ENCODE data around the gene CD36. TPM values are rescaled to one million over a fixed set of nuclear protein-coding genes. Genes with fewer than 3 reads are reported as not detected.

CD36 gene
- total RNA-seq, 4 donors from 2014 or later, result 5.4 to 186 (median 12.1) TPM

DNA sequence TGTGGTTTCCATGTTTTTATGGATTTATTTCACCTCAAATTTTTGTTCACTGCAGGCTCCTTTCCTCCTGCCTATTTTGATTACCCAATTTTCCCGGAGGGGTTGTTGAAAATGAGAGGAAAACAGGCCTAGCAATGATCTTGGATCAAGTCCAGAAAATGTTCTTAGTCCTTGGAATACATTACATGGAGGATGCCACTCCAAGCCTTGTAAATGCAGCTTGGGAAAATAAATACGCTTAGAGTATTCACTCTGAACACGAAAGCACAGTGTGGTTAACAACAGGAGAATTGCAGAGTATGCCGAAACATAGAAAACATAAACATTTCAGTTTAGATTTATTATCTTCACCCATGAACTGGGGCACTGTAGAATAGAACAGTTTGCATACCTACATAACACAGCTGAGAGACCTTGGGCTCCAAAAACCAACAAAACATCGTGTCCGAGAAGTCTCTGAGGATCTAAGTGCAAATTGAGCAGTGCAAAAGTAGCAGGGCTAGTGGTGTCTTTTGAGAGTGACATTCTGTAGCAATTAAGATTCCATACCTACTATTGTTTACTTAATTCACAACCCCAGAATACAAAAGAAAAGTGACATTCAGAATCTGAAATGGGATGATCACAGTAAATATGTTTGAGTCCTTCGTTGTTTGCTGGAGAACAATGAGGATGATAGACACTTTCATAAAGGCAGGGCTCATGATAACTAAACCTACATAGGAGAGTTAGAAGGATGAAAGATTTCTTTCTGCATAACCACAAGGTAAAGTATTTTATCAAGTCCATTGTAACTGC, 7.6 kb upstream of the CD36 start:
- Histone ChIP-seq H3K36me3 (no peaks in the 10 kb centered on the region), H3K27ac (no peak overlapping the region), H3K4me3 (no peak overlapping the region), H3K4me1 (no peaks in the 10 kb centered on the region), H3K9me3 (no peaks in the 10 kb centered on the region), H3K27me3 (no peaks in the 10 kb centered on the region)
- no peak for TF ChIP-seq POLR2A (IDR thresholded peaks at IDR 0.05)
- TF ChIP-seq, protein P1, sequence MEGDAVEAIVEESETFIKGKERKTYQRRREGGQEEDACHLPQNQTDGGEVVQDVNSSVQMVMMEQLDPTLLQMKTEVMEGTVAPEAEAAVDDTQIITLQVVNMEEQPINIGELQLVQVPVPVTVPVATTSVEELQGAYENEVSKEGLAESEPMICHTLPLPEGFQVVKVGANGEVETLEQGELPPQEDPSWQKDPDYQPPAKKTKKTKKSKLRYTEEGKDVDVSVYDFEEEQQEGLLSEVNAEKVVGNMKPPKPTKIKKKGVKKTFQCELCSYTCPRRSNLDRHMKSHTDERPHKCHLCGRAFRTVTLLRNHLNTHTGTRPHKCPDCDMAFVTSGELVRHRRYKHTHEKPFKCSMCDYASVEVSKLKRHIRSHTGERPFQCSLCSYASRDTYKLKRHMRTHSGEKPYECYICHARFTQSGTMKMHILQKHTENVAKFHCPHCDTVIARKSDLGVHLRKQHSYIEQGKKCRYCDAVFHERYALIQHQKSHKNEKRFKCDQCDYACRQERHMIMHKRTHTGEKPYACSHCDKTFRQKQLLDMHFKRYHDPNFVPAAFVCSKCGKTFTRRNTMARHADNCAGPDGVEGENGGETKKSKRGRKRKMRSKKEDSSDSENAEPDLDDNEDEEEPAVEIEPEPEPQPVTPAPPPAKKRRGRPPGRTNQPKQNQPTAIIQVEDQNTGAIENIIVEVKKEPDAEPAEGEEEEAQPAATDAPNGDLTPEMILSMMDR (IDR thresholded peaks at IDR 0.05), result no peak
- intact Hi-C loops (cut with DNase I; ENCODE audit: low total_unique reads), result no loop called here
- no peak for DNase-seq

DNA sequence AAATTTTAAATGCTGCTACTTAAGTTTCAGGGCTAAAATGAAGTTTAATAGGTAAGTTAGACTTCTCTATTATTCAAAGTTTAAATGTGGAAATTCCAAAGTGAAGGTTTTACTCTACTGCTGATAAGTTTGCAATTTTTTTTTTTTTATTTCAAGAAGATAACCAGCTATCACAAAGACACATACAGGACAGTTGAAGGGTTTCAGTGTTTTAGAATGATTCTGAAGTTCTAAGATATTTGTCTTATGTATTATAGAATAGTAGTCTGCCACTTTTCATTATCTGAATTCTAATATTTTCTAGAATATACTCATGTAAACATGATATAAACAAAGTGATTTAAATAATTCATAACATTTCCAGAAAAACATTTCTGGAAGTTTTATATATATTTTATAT, 7.0 kb upstream of the CD36 start:
- no peak for DNase-seq

DNA sequence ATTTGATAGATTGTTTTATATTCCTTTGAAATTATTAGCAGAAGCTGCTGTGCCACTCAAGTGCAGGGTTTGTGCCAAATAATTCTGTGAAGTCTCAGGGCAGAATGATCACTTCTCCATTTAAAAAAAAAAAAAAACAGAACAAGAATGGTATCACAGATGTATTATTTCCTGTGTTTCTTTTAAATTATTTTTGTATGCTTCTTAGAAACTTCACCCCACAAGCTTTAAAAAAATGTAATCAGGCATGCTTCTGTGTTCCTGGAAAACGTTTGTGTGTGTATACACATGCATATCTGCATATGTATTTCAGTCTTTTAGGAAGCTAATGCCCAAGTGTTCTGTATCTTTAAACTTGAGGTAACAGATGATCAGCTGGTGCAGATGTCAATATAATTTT, 6.3 kb upstream of the CD36 start:
- DNase-seq, result no peak
- no peaks in the 10 kb centered on the region for H3K4me1 ChIP-seq
- H3K27ac ChIP-seq, result no peak overlapping the region

More for the DNA sequence above, 7.0 kb upstream of the CD36 start:
- H3K4me1 ChIP-seq, result no peaks in the 10 kb centered on the region
- no peak overlapping the region for H3K4me3 ChIP-seq
- TF ChIP-seq POLR2A (IDR thresholded peaks at IDR 0.05), result no peak
- TF ChIP-seq, protein P1 (IDR thresholded peaks at IDR 0.05), result no peak
- intact Hi-C loops (cut with DNase I; ENCODE audit: low total_unique reads), result no loop called here
- no peak overlapping the region for H3K27ac ChIP-seq
- no peaks in the 10 kb centered on the region for H3K9me3 ChIP-seq
- no peaks in the 10 kb centered on the region for H3K27me3 ChIP-seq
- no peaks in the 10 kb centered on the region for H3K36me3 ChIP-seq

DNA sequence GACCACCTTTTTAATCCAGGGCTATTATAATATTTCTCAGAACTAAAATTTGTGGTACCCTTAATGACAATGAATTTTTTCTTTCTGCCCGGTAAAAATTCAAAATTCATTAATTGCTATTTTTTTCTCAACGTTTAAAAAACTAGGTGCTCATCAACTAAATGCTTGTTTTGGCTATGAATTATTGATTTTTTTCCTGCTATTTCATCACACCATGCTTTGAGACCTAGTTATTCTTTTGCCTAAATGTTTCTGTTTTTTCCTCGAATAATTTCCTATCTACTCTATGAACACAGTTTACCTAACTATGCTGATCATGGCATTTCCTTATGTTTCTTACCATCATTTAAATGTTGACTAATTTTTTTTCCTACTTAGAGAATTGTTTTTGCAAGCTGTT, 5.6 kb upstream of the CD36 start:
- DNase-seq, result no peak
- Histone ChIP-seq H3K4me3 (no peak overlapping the region), H3K27ac (no peak overlapping the region), H3K36me3 (no peaks in the 10 kb centered on the region), H3K9me3 (no peaks in the 10 kb centered on the region), H3K4me1 (no peaks in the 10 kb centered on the region), H3K27me3 (no peaks in the 10 kb centered on the region)
- no peak for TF ChIP-seq POLR2A (IDR thresholded peaks at IDR 0.05)
- TF ChIP-seq, protein P1 (IDR thresholded peaks at IDR 0.05), result no peak
- intact Hi-C loops (cut with DNase I; ENCODE audit: low total_unique reads), result no loop called here

More for the DNA sequence above, 6.3 kb upstream of the CD36 start:
- no peaks in the 10 kb centered on the region for H3K9me3 ChIP-seq
- H3K36me3 ChIP-seq, result no peaks in the 10 kb centered on the region
- intact Hi-C loops (cut with DNase I; ENCODE audit: low total_unique reads), result no loop called here
- no peaks in the 10 kb centered on the region for H3K27me3 ChIP-seq
- H3K4me3 ChIP-seq, result no peak overlapping the region
- TF ChIP-seq POLR2A (IDR thresholded peaks at IDR 0.05), result no peak
- TF ChIP-seq, protein P1 (IDR thresholded peaks at IDR 0.05), result no peak

DNA sequence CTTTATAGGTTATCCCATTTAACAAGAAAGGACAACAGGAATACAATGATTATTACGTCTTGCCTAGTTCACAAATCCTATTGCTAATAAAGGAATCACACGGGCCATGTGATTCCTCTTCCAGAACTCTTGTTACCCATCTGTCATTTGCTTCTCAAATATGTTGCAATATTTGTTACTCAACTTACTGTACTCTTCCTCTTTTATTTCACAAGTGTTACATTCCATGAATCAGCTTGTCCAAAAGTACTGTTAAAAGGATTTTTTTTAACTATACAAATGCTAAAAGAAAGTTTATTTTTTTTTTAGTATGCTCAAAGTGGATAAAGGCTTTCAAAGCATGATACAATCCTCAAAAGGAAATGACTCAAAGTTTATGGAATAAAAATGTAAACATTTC, 3.9 kb upstream of the CD36 start:
- DNase-seq, result no peak
- Histone ChIP-seq H3K4me1 (no peaks in the 10 kb centered on the region), H3K27ac (no peak overlapping the region), H3K36me3 (no peaks in the 10 kb centered on the region), H3K27me3 (no peaks in the 10 kb centered on the region), H3K4me3 (no peak overlapping the region), H3K9me3 (no peaks in the 10 kb centered on the region)
- intact Hi-C loops (cut with DNase I; ENCODE audit: low total_unique reads), result no loop called here
- TF ChIP-seq, protein P1 (IDR thresholded peaks at IDR 0.05), result no peak
- no peak for TF ChIP-seq POLR2A (IDR thresholded peaks at IDR 0.05)

All from uterus (tissue), 4 donors.